Measurements from ENCODE around the gene CHPT1. TPM values are rescaled to one million over a fixed set of nuclear protein-coding genes. Genes with fewer than 3 reads are reported as not detected.

The CHPT1 gene
- total and polyA plus RNA-seq, 9 of the 15 experiments (the other 6 are each of a cell fraction or from before 2014, with no cell fraction given): 15.3 to 210 (median 91.9) TPM

DNA sequence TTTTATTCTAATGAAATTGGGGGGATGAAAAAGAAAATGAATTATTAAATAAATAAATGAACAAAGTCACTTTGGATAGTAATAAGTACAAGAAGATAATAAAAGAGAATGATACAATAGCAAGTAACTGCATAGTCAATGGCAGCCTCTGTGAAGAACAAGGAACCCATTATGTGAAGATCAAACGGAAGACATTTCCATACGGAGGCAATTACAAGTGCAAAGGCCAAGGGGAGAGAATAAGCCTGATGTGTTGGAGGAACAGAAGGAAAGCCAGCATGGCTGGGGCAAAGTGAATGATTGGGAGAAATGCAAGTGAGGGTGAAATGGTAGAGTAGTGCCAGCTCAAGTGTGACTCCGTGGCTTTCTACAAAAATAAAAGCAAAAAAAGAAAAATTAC, 43.9 kb upstream of the CHPT1 start (continued):
- TF ChIP-seq, protein P1, sequence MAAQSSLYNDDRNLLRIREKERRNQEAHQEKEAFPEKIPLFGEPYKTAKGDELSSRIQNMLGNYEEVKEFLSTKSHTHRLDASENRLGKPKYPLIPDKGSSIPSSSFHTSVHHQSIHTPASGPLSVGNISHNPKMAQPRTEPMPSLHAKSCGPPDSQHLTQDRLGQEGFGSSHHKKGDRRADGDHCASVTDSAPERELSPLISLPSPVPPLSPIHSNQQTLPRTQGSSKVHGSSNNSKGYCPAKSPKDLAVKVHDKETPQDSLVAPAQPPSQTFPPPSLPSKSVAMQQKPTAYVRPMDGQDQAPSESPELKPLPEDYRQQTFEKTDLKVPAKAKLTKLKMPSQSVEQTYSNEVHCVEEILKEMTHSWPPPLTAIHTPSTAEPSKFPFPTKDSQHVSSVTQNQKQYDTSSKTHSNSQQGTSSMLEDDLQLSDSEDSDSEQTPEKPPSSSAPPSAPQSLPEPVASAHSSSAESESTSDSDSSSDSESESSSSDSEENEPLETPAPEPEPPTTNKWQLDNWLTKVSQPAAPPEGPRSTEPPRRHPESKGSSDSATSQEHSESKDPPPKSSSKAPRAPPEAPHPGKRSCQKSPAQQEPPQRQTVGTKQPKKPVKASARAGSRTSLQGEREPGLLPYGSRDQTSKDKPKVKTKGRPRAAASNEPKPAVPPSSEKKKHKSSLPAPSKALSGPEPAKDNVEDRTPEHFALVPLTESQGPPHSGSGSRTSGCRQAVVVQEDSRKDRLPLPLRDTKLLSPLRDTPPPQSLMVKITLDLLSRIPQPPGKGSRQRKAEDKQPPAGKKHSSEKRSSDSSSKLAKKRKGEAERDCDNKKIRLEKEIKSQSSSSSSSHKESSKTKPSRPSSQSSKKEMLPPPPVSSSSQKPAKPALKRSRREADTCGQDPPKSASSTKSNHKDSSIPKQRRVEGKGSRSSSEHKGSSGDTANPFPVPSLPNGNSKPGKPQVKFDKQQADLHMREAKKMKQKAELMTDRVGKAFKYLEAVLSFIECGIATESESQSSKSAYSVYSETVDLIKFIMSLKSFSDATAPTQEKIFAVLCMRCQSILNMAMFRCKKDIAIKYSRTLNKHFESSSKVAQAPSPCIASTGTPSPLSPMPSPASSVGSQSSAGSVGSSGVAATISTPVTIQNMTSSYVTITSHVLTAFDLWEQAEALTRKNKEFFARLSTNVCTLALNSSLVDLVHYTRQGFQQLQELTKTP (IDR thresholded peaks at IDR 0.05; ENCODE audit: low read depth in 1 of 2, partially characterized antibody in 2 of 2): no peak
- TF ChIP-seq HMGN3 (IDR thresholded peaks at IDR 0.05; ENCODE audit: borderline replicate concordance, extremely low read depth, insufficient read length, low read depth, low read length) (no peak), ATF1 (CRISPR knock-in tag; IDR thresholded peaks at IDR 0.05) (no peak), ATF1 (tag; IDR thresholded peaks at IDR 0.05) (no peak), DNMT1 (IDR thresholded peaks at IDR 0.05) (no peak), ZNF274 (IDR thresholded peaks at IDR 0.05; ENCODE audit: borderline replicate concordance, low read depth, low read length) (no peak), CREB1 (IDR thresholded peaks at IDR 0.05) (no peak), CREB1 (CRISPR knock-in tag; IDR thresholded peaks at IDR 0.05) (no peak), SMAD3 (CRISPR knock-in tag; conservative IDR thresholded peaks at IDR 0.05) (no peak), CHD2 (IDR thresholded peaks at IDR 0.05; ENCODE audit: low read depth, low read length) (no peak), HMBOX1 (IDR thresholded peaks at IDR 0.05) (no peak), ZNF740 (CRISPR knock-in tag; IDR thresholded peaks at IDR 0.05) (no peak), ZNF740 (tag; IDR thresholded peaks at IDR 0.05) (no peak)

Data from K562 (cell line).